HepG2 (cell line): ENCODE measurements around the gene ARIH2. TPM values are rescaled to one million over a fixed set of nuclear protein-coding genes. Genes with fewer than 3 reads are reported as not detected.

Experiments used
- CEBPZ ChIP-seq: IDR thresholded peaks from 2 replicates; pipeline ENCODE4 v1.6.1; 2012; ENCODE audit warnings: low read length, improper control_type of control experiment
- CREB3 ChIP-seq: sonication (generic); formaldehyde crosslinking; IDR thresholded peaks from 2 replicates; pipeline ENCODE4 v1.5.0; 2020; ENCODE audit warnings: missing genetic modification reagents
- HES4 ChIP-seq: sonication (generic); formaldehyde crosslinking; IDR thresholded peaks from 2 replicates; pipeline ENCODE4 v1.9.0; 2021; ENCODE audit warnings: mild to moderate bottlenecking, missing genetic modification reagents, borderline replicate concordance
- HHEX ChIP-seq: IDR thresholded peaks from 2 replicates; pipeline ENCODE4 v1.6.1; 2016; ENCODE audit warnings: control low read depth
- NCOA5 ChIP-seq: sonication (generic); formaldehyde crosslinking; IDR thresholded peaks from 2 replicates; pipeline ENCODE4 v1.4.0; 2020; ENCODE audit warnings: missing genetic modification reagents
- PAWR ChIP-seq: sonication (generic); formaldehyde crosslinking; IDR thresholded peaks from 2 replicates; pipeline ENCODE4 v1.4.0; 2020; ENCODE audit warnings: missing genetic modification reagents, mild to moderate bottlenecking, borderline replicate concordance
- PRDM15 ChIP-seq: sonication (generic); formaldehyde crosslinking; IDR thresholded peaks from 2 replicates; pipeline ENCODE4 v1.4.0; 2020; ENCODE audit warnings: missing genetic modification reagents
- SKI ChIP-seq: fragments of 450-650 bp; IDR thresholded peaks from one replicate; pipeline ENCODE4 v1.6.1; 2018; ENCODE audit warnings: mild to moderate bottlenecking; ENCODE audit not compliant: partially characterized antibody
- SOX5 ChIP-seq: IDR thresholded peaks from 2 replicates; pipeline ENCODE4 v1.6.1; 2016; ENCODE audit warnings: borderline replicate concordance
- TCF7L2 ChIP-seq: IDR thresholded peaks from 2 replicates; pipeline ENCODE4 v1.6.1; 2011; ENCODE audit warnings: mild to moderate bottlenecking, low read depth, low read length, moderate library complexity
- ZBTB26 ChIP-seq: IDR thresholded peaks from 2 replicates; pipeline ENCODE4 v1.6.1; 2016; ENCODE audit warnings: missing compliant biosample characterization, missing genetic modification reagents, borderline replicate concordance
- ZFP41 ChIP-seq: sonication (generic); formaldehyde crosslinking; IDR thresholded peaks from 2 replicates; pipeline ENCODE4 v1.4.0; 2020; ENCODE audit warnings: mild to moderate bottlenecking, missing genetic modification reagents, borderline replicate concordance
- ZGPAT ChIP-seq: IDR thresholded peaks from 2 replicates; pipeline ENCODE4 v1.6.1; 2016; ENCODE audit warnings: mild to moderate bottlenecking
- ZIK1 ChIP-seq: sonication (generic); formaldehyde crosslinking; IDR thresholded peaks from 2 replicates; pipeline ENCODE4 v1.5.0; 2020; ENCODE audit warnings: mild to moderate bottlenecking, low read depth, missing genetic modification reagents, borderline replicate concordance
- ZNF546 ChIP-seq: sonication (generic); formaldehyde crosslinking; conservative IDR thresholded peaks from 2 replicates; pipeline ENCODE4 v1.8.1; 2023; ENCODE audit warnings: mild to moderate bottlenecking, missing genetic modification reagents
- ZNF576 ChIP-seq: sonication (generic); formaldehyde crosslinking; IDR thresholded peaks from 2 replicates; pipeline ENCODE4 v1.4.0; 2020; ENCODE audit warnings: mild to moderate bottlenecking, missing genetic modification reagents
- ZSCAN25 ChIP-seq: sonication (generic); formaldehyde crosslinking; IDR thresholded peaks from 2 replicates; pipeline ENCODE4 v1.8.0; 2022; ENCODE audit warnings: mild to moderate bottlenecking, missing genetic modification reagents
- polyA plus RNA-seq, 8 experiments: library from polyadenylated mRNA; depleted of rRNA in 3 of 8; stranded (reverse) in 7 of 8; unstranded in 1 of 8; fragments of >200 nt; fragmentation: Illumina TruSeq in 4 of 8; extraction: Trizol in 4 of 8; gene quantifications; 2 replicates each; pipeline versions ENCODE4 v1.2.1 to v1.2.3, GENCODE V29; 2011 to 2016; ENCODE audit warnings: low read depth in 4 of 8, missing spikeins in 1 of 8, mixed read lengths in 1 of 8; ENCODE audit not compliant: insufficient read depth in 1 of 8
- total RNA-seq, 5 experiments: library from RNA; depleted of rRNA; stranded (reverse); fragments of >200 nt; fragmentation: Illumina TruSeq; extraction: Trizol; gene quantifications; 2 replicates each; pipeline ENCODE4 v1.2.3, GENCODE V29; 2016; ENCODE audit warnings: low read depth in 1 of 5

ARIH2 gene
- total and polyA plus RNA-seq, 2 of the 13 experiments (the other 11 are each of a cell fraction or from before 2014, with no cell fraction given), result 64.8 to 83.3 TPM

- no peak for TF ChIP-seq PRDM15 (CRISPR knock-in tag)
- TF ChIP-seq HHEX (CRISPR knock-in tag), result 0 out of 2 replicates have a peak, but pooled peaks have one; percentile 22
- peak; percentile 95 for TF ChIP-seq ZGPAT (CRISPR knock-in tag)
- TF ChIP-seq ZFP41 (CRISPR knock-in tag), result no peak; the same call in 1 of the 2 replicates
- peak; percentile 79; the same call in 1 of the 2 replicates for TF ChIP-seq ZIK1 (CRISPR knock-in tag)
- peak; percentile 82 for TF ChIP-seq SKI
- no peak for TF ChIP-seq CEBPZ
- no peak; the same call in 1 of the 2 replicates for TF ChIP-seq ZNF546 (CRISPR knock-in tag)
- TF ChIP-seq PAWR (CRISPR knock-in tag), result no peak
- no peak for TF ChIP-seq CREB3 (CRISPR knock-in tag)
- TF ChIP-seq ZBTB26 (CRISPR knock-in tag), result peak; percentile 89
- peak; percentile 71 for TF ChIP-seq ZSCAN25 (CRISPR knock-in tag)
- TF ChIP-seq SOX5, result peak; percentile 52
- peak; percentile 90 for TF ChIP-seq HES4
- TF ChIP-seq NCOA5 (CRISPR knock-in tag), result peak; percentile 21
- peak; percentile 70; the same call in 1 of the 2 replicates for TF ChIP-seq ZNF576 (CRISPR knock-in tag)
- no peak for TF ChIP-seq TCF7L2
Observed at GRCh38 chr3:49028673-49029562, 110.3 kb downstream of the ARIH2 start, which contains the start of gene IMPDH2 (continued).
